ENCODE results near the gene PDZK1.

GRCh38 chr1:145688328-145688727, 18.8 kb downstream of the PDZK1 start:
- TF ChIP-seq, protein P1, sequence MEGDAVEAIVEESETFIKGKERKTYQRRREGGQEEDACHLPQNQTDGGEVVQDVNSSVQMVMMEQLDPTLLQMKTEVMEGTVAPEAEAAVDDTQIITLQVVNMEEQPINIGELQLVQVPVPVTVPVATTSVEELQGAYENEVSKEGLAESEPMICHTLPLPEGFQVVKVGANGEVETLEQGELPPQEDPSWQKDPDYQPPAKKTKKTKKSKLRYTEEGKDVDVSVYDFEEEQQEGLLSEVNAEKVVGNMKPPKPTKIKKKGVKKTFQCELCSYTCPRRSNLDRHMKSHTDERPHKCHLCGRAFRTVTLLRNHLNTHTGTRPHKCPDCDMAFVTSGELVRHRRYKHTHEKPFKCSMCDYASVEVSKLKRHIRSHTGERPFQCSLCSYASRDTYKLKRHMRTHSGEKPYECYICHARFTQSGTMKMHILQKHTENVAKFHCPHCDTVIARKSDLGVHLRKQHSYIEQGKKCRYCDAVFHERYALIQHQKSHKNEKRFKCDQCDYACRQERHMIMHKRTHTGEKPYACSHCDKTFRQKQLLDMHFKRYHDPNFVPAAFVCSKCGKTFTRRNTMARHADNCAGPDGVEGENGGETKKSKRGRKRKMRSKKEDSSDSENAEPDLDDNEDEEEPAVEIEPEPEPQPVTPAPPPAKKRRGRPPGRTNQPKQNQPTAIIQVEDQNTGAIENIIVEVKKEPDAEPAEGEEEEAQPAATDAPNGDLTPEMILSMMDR (IDR thresholded peaks at IDR 0.05): no peak
- TF ChIP-seq POLR2A (IDR thresholded peaks at IDR 0.05): no peak
